Measurements from ENCODE around the gene DNASE1L2.
A peak's percentile ranks its signal among the peaks of the same experiment; 100 is the strongest.

The DNASE1L2 gene

DNA sequence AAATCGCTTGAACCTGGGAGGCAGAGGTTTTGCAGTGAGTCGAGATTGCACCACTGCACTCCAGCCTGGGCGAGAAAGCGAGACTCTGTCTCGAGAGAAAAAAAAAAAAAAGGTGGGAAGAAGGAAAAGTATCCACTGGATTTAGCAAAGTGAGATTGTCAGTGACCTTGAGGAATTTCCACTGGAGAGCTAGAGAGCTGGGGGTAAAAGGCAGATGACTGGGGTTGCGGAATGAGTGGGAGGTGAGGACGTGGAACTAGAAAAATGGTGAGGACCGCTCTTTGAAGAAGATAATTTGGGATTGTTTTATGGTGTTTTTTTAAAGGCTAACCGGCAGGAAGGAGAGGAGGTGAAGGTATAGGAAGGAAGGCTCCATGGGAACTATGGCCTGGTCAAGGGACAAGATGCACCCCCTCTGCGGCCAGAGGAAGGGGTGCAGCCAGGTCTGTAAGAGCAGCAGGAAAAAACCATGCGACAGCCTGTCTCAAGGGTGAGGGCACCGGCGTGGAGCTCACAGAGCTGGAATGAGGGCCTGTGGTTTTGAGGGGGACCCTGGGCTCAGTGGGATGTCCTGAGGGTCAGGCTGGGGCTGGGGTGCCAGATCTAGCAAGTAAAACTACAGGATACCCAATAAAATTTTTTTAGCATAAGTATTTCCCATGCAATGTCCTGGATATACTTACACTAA, 31.7 kb upstream of the DNASE1L2 start:
- DNase-seq, result no peak

- DNase-seq, result peak; percentile 53
These were observed 30.9 kb upstream of the DNASE1L2 start, which contains the start of gene MLST8 for GRCh38 chr16:2205104-2205966. MLST8 (plus strand) TSS chr16:2205454; CDS start chr16:2206086, 632 bp downstream.

DNA sequence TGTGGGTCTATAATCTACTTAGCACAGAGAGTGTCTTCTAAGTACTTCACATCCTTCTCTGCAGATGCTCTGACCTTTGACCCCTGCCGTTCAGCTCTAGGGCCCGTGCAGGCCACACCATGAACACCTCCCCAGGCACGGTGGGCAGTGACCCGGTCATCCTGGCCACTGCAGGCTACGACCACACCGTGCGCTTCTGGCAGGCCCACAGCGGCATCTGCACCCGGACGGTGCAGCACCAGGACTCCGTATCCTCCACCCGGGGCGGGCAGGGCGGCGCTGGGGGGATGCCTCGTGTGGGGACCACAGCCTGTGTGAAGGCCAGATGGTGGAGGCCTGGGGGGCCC, 30.3 kb upstream of the DNASE1L2 start:
- DNase-seq, result no peak

DNA sequence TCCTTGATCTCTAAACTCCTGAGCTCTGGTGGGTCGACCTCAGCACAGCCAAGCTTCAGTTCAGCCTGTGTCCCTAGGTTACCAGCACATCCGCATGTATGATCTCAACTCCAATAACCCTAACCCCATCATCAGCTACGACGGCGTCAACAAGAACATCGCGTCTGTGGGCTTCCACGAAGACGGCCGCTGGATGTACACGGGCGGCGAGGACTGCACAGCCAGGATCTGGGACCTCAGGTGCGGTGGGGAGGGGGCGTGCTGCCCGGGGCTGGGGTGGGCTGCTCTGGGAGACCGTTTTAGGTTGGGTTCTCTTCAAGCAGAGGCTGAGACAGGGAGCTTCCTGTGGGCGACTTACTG, 29.8 kb upstream of the DNASE1L2 start:
- no peak for DNase-seq

GRCh38 chr16:2206780-2207433, 29.3 kb upstream of the DNASE1L2 start:
- no peak for DNase-seq

DNA sequence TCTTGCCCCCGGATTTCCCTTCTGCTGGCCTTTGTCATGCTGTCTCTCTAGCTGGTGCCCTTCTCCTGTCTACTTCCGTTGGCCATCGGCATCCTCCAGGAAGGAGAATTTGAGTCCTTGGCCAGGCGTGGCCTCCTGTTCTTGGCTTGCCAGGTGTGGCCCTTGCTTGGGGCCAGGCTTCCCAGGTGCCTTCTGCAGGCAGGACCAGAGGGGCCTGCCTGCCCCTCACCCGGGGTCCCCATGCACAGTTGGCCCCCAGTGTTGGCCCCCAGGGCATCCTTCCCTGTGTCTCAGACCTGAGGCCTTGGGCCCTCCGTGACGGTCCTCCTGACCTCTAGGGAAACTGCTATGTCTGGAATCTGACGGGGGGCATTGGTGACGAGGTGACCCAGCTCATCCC, 28.4 kb upstream of the DNASE1L2 start:
- no peak for DNase-seq

DNA sequence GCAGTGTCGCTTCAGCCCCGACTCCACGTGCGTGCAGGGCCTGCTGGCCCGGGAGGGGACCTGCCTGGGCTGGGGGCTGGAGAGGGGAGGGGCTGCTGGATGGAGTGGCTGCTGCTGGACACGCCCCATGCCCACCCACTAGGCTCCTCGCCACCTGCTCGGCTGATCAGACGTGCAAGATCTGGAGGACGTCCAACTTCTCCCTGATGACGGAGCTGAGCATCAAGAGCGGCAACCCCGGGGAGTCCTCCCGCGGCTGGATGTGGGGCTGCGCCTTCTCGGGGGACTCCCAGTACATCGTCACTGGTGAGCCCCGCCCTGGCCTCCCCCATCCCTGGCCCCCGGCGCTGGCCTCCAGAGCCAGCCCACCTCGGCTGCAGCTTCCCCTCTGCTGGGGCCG, 27.9 kb upstream of the DNASE1L2 start:
- DNase-seq, result no peak

GRCh38 chr16:2208772-2209171, 27.5 kb upstream of the DNASE1L2 start:
- no peak for DNase-seq

DNA sequence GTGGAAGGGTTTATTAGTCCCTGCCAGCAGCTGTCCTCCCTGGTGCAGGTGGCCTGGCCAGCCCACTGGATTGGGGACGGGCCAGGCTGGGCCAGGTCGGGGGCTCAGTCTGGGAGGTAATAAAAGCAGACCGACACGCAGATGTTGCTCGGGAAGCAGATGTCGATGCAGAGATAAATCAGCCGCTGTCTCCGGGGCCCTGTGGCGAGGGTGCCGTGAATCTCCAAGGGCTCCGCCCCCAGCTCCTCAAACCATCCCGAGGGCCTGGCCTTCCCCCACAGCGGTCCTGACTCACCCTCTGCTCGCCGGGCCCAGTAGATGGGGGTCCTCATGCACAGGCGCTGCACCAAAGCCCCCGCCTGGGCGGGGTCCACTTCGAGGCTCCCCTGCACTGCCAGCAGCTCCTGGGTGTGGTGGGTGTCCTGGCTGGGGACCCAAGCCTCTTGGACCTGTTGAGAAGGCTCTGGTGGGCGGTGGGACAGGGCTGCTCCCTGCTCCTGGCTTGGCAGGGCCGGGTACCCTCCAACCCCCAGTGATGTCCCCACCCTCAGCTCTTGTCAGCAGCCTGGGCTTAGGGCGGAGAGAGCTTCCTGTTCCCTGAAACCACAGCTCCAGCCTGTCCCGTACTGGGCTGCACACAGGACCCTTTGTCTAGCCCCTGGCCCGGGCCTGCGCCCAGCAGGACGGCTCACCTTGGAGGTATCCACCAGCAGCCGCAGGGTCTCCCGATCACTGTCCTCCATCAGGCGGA, 26.8 kb upstream of the DNASE1L2 start:
- no peak for DNase-seq

DNA sequence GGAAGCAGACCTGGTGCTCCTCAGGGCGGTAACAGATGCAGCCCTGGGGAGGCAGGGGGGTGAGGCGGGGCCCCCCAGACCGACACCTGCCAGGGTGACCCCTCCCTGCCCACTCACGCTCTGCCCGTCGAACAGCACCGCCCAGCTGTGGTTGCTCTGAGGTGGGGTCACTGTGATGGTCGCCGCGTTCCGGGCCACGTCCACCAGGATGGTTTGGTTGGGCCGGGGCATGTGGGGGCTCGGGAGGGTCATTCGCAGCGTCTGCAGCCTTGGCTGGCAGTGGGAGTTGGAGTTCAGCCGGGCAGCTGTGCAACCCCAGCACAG, 26.3 kb upstream of the DNASE1L2 start:
- no peak for DNase-seq

DNA sequence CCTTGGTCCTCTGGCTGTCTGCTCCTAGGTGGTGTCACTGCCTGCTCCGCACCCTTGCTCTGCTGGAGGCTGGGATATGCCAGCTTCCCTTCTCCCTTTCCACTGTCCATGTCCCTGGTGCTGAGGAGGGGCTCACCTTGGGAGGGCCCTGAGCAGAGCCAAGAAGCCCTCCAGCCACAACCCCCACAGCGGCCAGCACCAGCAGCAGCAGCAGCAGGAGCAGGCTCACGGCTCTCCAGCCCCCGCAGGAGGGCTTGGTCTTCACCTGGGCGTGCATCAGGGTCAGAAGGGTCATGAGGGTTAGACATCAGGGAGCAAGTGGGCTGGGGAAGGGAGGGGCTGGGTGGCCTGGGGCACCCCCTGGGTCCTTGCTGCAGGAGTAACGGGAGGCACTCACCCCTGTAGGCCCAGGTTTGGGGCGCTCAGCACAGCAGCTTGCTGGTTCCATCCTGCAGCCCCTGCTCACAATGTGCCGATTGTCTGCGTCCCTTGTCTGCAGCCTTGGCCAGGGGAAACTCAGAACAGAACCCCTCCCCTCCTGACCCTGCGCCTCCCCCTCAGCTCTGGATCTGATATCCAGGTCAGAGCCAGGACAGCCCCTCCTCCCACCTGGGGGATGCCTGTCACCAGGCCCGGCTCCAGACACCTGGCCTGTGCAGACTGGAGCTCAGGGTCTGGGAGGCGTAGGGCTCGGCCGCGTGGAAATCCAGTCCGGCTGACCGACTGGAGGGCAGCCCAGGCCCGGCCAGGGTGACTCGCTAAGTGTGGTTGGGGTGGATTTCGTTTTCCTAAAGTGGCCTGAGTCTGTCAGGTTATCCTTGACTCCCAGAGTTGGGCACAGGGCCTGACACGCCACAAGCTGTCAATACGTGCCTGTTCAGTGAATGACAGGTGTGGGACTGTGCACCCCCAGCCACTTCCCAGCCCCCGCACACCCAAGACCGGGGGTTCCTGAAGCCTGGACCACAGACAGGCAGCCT, 25.6 kb upstream of the DNASE1L2 start, which contains the start of gene BRICD5:
Gene BRICD5 (minus strand): TSS at position 478 of the 980 bp plus-strand sequence. CDS start 30 bp downstream, at position 448.
- DNase-seq, result no peak

DNA sequence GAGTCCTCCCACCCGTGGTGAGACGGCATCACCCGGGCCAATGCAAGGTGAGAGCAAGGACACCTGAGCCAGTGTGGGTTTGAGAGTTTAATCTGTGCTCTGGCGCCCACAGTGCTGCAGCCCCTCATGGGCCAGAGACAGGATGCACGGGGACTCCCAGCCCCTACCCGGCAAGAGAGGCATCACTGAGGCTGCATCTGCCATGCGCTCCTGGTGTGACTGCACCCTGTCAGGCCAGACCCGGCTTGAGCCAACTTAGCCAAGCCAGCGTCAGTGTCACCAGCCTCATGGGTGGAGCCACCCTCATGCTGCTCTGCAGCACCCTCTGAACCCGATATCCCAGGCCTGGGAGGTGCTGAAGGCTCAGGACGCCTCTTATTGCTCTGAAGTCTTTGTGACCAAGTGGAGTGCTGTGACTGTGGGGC, 24.3 kb upstream of the DNASE1L2 start:
- DNase-seq, result no peak

DNA sequence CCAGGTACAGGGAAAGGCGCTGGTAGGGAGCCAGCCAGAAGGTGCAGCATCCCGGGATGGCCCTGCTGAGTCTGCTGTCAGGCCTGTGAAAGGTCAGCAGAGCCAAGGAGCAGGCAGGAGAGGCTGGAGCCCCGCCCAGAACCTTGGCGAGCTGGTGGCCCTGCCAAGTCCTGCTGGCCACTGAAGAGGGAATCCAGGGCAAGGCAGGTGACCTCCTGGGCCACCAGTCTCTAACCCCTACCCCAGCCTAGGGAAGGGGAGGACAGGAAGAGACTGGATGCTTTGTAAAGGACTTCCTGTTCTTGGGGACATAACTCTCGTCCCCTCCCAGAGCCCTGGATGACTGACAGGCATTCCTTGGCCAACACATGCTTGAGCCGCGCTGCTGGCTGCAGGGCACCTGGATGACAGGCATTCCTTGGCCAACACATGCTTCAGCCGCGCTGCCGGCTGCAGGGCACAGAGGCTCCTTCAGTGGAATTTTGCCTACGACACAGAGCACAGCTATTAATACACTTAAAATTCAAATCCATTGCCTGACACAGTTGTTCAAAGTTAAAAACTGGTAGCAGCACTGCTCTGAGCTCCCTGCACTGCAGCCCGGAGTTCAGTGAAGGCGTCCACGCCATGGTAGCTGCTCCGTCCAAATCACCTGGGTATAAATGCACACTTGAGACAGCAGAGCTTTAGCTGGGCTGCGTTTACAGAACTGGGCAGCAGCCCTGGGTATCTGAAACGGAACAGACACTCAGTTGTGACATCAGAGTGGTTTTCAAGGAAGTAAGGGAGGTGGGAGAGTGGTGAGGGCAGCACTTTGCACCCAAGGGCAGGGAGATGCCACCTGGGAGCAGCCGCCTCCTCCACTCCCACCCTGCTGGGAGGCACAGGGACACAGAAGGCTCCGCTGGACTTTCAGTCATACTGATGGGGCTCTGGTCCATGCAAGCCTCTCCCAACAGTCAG, 23.6 kb upstream of the DNASE1L2 start:
- DNase-seq, result no peak

- DNase-seq, result no peak
These were observed 22.2 kb upstream of the DNASE1L2 start for GRCh38 chr16:2213817-2214718.

GRCh38 chr16:2214719-2214968, 21.6 kb upstream of the DNASE1L2 start, which contains the start of gene PGP:
PGP (minus strand) TSS chr16:2214840; CDS start chr16:2214777, 63 bp downstream.
- DNase-seq, result no peak

DNA sequence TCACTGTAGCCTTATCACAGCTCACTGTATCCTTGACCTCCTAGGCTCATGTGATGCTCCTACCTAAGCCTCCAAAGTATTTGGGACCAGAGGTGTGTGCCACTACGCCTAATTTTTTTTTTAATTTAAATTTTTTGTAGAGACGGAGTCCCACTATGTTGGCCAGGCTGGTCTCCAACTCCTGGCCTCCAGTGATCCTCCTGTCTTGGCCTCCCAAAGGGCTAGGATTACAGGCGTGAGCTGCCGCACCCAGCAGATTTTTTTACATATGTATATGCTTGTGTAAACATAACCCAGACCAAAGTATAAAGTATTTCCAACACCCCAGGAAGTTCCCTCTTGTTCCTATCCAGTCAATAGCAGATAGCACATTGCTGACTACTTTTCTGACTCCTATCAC, 19.9 kb upstream of the DNASE1L2 start:
- no peak for DNase-seq

- peak; percentile 98 for DNase-seq
These were observed 12.9 kb upstream of the DNASE1L2 start, which contains the start of gene E4F1 for GRCh38 chr16:2223221-2223941. E4F1 (plus strand) TSS chr16:2223591; CDS start chr16:2223614, 23 bp downstream.

DNA sequence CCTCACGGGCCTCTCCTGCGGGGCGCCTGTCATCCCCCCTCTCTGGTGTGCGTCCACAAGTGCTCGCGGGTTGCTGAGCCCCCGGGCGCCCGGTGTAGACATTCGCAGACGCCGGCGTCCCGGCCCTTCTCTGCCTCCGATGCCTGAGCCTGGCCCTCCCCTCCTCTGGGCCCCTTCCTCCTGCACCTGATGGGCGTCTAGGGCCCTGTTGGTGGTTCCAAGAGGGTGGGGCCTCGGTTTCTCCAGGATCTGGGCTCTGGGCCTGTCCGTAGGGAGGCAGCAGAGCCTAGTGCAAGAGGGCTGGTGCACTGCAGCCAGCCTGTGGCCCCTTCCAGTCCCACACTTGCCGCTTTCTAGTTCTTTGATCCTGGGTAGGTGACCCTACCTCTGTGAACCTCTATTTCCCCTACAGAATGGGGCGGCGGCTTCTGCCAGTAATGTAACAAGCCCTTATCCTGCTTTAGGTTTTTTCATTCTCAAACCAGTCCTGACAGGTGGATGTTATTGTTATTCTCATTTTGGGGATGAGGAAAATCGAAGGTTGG, 12.2 kb upstream of the DNASE1L2 start:
- DNase-seq, result no peak

All from DMS79 (cell line).